Neural progenitor cell (in vitro differentiated cells): ENCODE data around the gene MBNL2.

Experiments
- CTCF ChIP-seq: fragments of 200-600 bp; sonication (generic); IDR thresholded peaks from 2 replicates; pipeline ENCODE4 v1.5.1; 2017; ENCODE audit warnings: antibody characterized with exemption, mild to moderate bottlenecking
- EZH2 ChIP-seq: fragments of 200-600 bp; sonication (generic); IDR thresholded peaks from 2 replicates; pipeline ENCODE4 v1.6.1; 2017; ENCODE audit warnings: antibody characterized with exemption, mild to moderate bottlenecking, moderate library complexity
- EZH2phosphoT487 ChIP-seq: fragments of 200-600 bp; sonication (generic); IDR thresholded peaks from 2 replicates; pipeline ENCODE4 v1.6.1; 2017; ENCODE audit warnings: antibody characterized with exemption

- TF ChIP-seq EZH2 (no peak), CTCF (no peak), EZH2phosphoT487 (no peak)
Observed at GRCh38 chr13:97258801-97259200, 36.7 kb downstream of the MBNL2 start.
